K562 (cell line): Measurements from ENCODE around the gene SFI1. TPM values are rescaled to one million over a fixed set of nuclear protein-coding genes. Genes with fewer than 3 reads are reported as not detected.
A peak's percentile ranks its signal among the peaks of the same experiment; 100 is the strongest.

ENCODE experiments used
- CBX1 ChIP-seq: sonication (generic); IDR thresholded peaks from 2 replicates; pipeline ENCODE4 v1.6.1; 2016; ENCODE audit warnings: antibody characterized with exemption, low read depth, mild to moderate bottlenecking
- CHD4 ChIP-seq: fragments of 200-600 bp; sonication (generic); IDR thresholded peaks from 3 replicates; pipeline ENCODE4 v1.6.1; 2012; ENCODE audit warnings: low read depth, mild to moderate bottlenecking, mixed read lengths, low read length, inconsistent platforms; ENCODE audit not compliant: insufficient read depth, insufficient replicate concordance, poor library complexity, severe bottlenecking
- EP300 ChIP-seq: IDR thresholded peaks from 2 replicates; pipeline ENCODE4 v1.6.1; 2012; ENCODE audit warnings: low read length, improper control_type of control experiment
- MGA ChIP-seq: fragments of 450-650 bp; IDR thresholded peaks from 2 replicates; pipeline ENCODE4 v1.6.1; 2016; ENCODE audit warnings: mild to moderate bottlenecking, moderate library complexity
- NEUROD1 ChIP-seq: fragments of 150-350 bp; IDR thresholded peaks from 2 replicates; pipeline ENCODE4 v1.6.1; 2014; ENCODE audit warnings: borderline replicate concordance, low read length, low read depth; ENCODE audit not compliant: partially characterized antibody
- POLR2AphosphoS5 ChIP-seq: IDR thresholded peaks from 2 replicates; pipeline ENCODE4 v1.6.1; 2011; ENCODE audit warnings: mild to moderate bottlenecking, low read depth, low read length, moderate library complexity; ENCODE audit not compliant: control insufficient read depth, insufficient read depth
- ZFP1 ChIP-seq: fragments of 450-650 bp; formaldehyde crosslinking; IDR thresholded peaks from 2 replicates; pipeline ENCODE4 v1.4.0; 2020; ENCODE audit warnings: mild to moderate bottlenecking, mixed read lengths
- ZNF224 ChIP-seq: sonication (generic); formaldehyde crosslinking; IDR thresholded peaks from 2 replicates; pipeline ENCODE4 v1.8.0; 2022; ENCODE audit warnings: mild to moderate bottlenecking, missing genetic modification reagents
- ZSCAN32 ChIP-seq: fragments of 450-650 bp; formaldehyde crosslinking; IDR thresholded peaks from 2 replicates; pipeline ENCODE4 v1.4.0; 2020; ENCODE audit warnings: mild to moderate bottlenecking, moderate library complexity
- polyA plus RNA-seq, 8 experiments: library from polyadenylated mRNA; depleted of rRNA in 4 of 8; stranded (reverse) in 5 of 8; unstranded in 3 of 8; fragments of >200 nt; fragmentation: Nextera tagmentation in 2 of 8; fragmentation: Illumina TruSeq in 1 of 8; extraction: Ambion mirVana in 2 of 8; extraction: Trizol in 1 of 8; gene quantifications; 2 replicates each; pipeline versions ENCODE4 v1.2.1 to v1.2.3, GENCODE V29; 2011 to 2014; ENCODE audit warnings: inconsistent platforms in 1 of 8, missing spikeins in 1 of 8
- total RNA-seq, 7 experiments: library from RNA; depleted of rRNA in 6 of 7; stranded (reverse); fragments of >200 nt in 6 of 7; fragmentation: Illumina TruSeq in 2 of 7; extraction: Trizol in 2 of 7; gene quantifications; 2 replicates each; pipeline versions ENCODE4 v1.2.1 to v1.2.3, GENCODE V29; 2011 to 2021; ENCODE audit warnings: low replicate concordance in 1 of 7
- TF ChIP-seq, protein P1 (sequence below): fragments of 250-450 bp; sonication (Bioruptor Pico); IDR thresholded peaks from 2 replicates; pipeline ENCODE4 v1.8.0; 2022; ENCODE audit warnings: moderate library complexity, mild to moderate bottlenecking, inconsistent platforms

The SFI1 gene
- total and polyA plus RNA-seq, 9 of the 15 experiments (the other 6 are each of a cell fraction or from before 2014, with no cell fraction given) = 3.0 to 25.6 (median 14.1) TPM

DNA sequence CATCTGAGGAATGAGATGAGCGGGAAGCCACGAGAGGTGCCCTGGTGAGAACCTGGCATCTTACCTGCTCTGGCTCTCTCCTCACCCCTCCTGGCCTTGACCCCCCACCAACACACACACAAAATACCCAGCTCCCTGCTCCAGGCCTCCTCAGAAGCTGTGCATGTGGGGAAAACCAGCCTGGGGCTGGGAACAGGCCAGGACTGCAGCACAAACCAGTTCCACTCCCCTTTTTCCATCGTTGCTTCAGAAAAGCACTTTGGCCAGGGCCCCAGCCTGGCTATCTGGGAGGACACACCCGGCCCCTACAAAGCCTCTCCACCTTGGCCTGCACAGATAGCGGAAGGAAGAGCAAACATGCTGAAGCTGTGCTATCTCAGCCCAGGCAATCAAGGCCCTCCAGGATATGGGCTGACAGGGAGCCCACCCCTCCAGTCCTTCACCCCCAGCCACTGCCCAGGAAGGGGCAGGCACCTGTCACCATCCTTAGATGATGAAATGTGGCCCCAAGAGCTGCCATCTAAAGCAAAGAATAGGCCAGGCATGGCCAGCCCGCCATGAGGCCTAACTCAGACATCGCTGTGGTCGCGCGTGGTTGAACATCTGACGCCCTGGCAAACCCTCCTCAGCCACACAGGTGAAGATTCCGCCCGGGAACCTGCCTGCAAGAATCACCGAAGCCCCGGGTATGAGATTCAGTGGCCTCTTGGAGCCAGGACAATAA lies 130.3 kb downstream of the SFI1 start (continued):
- TF ChIP-seq MGA (peak; percentile 68), CBX1 (no peak), CHD4 (no peak), ZNF224 (no peak), NEUROD1 (peak; percentile 68), EP300 (peak; percentile 90), ZFP1 (CRISPR knock-in tag) (no peak), ZSCAN32 (CRISPR knock-in tag) (no peak), POLR2AphosphoS5 (peak; percentile 97)
- TF ChIP-seq, protein P1, sequence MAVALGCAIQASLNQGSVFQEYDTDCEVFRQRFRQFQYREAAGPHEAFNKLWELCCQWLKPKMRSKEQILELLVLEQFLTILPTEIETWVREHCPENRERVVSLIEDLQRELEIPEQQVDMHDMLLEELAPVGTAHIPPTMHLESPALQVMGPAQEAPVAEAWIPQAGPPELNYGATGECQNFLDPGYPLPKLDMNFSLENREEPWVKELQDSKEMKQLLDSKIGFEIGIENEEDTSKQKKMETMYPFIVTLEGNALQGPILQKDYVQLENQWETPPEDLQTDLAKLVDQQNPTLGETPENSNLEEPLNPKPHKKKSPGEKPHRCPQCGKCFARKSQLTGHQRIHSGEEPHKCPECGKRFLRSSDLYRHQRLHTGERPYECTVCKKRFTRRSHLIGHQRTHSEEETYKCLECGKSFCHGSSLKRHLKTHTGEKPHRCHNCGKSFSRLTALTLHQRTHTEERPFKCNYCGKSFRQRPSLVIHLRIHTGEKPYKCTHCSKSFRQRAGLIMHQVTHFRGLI = no peak
